HG02885 (cell line): ENCODE data around the gene DHRSX.
"Not testable (repeated sequence)": the region's sequence is repeated elsewhere in the genome, so short reads cannot be mapped to it uniquely, and the experiment has no call there.

Experiments used
- ATAC-seq: cut with Tn5 transposase; IDR thresholded peaks from one replicate; pipeline ENCODE4 v1.9.1; 2021; ENCODE audit warnings: mild to moderate bottlenecking; ENCODE audit not compliant: unreplicated experiment, poor library complexity

DHRSX gene

DNA sequence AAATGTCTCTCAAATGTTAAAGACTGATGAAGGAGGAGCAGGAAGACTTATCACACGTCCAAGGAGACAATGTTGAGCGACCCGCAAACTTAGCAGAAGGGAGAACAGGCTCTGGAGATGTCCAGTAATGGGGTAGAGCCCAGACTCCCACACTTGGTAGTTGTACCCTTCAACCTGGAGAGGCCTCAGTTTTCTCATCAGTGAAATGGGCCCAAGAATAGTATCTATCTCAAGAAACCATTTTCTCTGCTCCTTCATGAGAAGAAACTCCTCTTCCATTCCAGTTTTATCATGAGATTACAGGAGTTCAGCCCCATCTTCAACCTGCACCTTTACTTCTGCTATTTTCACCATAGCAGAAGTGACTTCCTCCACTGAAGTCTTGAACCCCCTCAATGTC lies 169.9 kb downstream of the DHRSX start:
- no peak for ATAC-seq

GRCh38 chrX:2330487-2330886 lies 170.3 kb downstream of the DHRSX start:
- no peak for ATAC-seq

- no peak for ATAC-seq
Observed at GRCh38 chrX:2327423-2327822, 173.4 kb downstream of the DHRSX start.

- ATAC-seq = no peak
Observed at GRCh38 chrX:2325076-2325784, 175.5 kb downstream of the DHRSX start.

GRCh38 chrX:2324151-2324550 lies 176.6 kb downstream of the DHRSX start:
- no peak for ATAC-seq

DNA sequence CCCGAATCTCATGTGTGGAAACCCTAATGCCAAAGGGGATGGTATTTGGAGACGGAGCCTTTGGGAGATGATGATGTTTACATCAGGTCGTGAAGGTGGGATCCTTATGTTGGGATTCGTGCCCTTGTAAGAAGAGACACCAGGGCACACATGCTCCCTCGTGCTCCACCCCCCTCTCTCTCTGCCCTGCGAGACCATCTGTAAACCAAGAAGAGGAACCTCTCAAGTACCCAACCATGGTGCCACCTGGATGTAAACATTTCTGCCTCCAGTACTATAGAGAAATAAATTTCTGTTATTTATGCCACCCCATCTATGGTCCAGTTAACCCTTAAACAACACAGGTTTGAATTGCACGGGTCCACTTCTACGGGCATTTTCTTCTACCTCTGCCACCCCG lies 179.4 kb downstream of the DHRSX start:
- no peak for ATAC-seq

- no peak for ATAC-seq
Observed at GRCh38 chrX:2320580-2321327, 180.0 kb downstream of the DHRSX start.

DNA sequence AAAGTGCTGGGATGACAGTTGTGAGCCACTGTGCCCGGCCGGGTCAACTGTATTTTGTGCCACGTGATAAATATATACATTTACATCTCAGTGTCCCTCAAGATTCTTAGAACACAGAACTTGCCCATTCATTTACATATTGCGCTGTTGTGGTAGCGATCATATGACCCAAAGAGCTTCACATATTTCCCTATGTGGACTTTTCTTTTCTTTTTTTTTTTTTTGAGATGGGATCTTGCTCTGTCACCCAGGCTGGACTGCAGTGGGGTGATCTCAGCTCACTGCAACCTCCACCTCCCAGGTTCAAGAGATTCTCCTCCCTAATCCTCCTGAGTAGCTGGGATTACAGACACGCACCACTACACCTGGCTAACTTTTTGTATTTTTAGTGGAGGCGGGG lies 180.7 kb downstream of the DHRSX start:
- ATAC-seq = no peak

- ATAC-seq = no peak
Observed at GRCh38 chrX:2318371-2318770, 182.4 kb downstream of the DHRSX start.

DNA sequence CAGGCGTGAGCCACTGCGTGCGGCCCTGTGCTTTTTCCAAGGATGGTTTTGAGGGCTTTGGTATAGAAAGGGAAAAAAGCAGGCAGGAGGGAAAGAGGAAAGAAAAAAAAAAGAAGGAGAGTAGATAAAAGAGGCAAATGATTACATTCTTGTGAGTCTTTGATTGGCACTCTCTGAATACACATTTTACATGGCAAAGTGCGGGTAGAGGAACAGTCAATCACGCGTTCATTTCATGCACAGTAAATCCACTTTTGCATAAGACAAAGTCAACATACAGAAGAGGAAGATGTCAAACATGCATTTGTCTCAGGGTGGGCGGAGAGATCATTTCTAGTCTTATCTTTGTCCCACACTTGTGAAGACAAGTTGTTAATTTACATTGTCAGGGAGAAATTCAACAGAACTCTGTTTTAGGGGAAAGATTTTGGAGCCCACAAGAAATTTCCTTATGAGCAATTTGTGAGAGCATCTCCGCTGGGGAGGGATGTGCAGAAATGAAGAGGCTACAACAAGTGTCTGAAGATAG lies 183.2 kb downstream of the DHRSX start:
- ATAC-seq = no peak

GRCh38 chrX:2316534-2316933 lies 184.2 kb downstream of the DHRSX start:
- ATAC-seq = no peak

- ATAC-seq = no peak
Observed at GRCh38 chrX:2315434-2315833, 185.3 kb downstream of the DHRSX start.

- ATAC-seq = no peak
Observed at GRCh38 chrX:2314831-2315365, 185.9 kb downstream of the DHRSX start.

- no peak for ATAC-seq
Observed at GRCh38 chrX:2313864-2314640, 186.7 kb downstream of the DHRSX start.

DNA sequence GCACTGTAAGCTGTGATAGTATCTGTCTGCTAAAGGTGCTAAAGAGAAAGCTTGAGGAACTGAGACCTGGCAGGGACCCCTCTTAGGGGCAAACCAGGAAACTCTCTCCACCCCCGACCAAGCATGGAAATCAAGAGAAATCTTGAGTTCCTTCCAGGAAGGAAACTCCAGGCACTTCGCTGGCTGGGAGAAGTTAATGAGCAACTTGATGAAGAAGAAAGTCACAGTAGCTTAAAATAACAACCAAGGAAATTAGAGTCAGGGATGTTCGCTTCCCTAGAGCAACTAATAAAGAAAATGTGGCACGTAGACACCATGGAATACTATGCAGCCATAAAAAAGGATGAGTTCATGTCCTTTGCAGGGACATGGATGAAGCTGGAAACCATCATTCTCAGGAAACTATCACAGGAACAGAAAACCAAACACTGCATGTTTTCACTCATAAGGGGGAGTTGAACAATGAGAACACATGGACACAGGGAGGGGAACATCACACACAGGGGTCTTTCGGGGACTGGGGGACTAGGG lies 188.7 kb downstream of the DHRSX start:
- ATAC-seq = not testable (repeated sequence)

- no peak for ATAC-seq
Observed at GRCh38 chrX:2311501-2311900, 189.3 kb downstream of the DHRSX start.

DNA sequence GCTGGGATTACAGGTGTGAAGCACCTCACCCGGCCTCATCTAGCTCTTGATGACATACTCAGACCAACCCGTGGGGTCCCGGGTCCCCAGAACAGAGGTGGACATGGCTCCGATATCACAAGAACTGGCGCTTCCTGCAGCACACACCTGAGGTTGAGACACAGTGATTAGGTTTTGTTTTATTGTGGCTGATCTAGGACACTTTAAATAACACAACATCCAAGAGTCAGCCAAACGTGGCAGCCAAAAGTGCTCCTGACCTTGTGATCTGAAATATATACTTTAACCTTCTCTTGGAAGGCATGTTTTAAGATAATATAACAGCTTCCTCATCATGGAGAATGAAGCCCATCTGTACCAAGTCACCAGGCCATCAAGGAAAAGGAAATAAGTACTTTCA lies 198.9 kb downstream of the DHRSX start:
- ATAC-seq = no peak

DNA sequence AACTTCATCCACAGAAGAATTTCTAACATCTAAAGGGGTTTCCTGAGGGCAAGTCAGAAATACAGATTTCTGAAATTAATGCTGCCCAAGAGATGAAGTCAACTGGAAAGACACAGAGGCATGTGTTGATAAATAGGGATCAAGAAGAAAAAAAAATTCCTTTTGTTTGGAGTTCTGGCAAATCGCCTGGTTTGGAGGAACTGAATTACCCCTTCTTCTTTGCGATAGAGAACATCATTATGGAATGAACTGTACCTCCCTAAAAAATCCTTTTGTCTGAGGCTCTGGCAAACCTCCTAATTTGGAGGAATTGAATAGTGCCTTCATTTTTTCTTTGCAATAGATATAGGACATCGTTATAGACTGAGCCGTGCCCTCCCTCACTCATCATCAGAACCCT lies 200.9 kb downstream of the DHRSX start:
- no peak for ATAC-seq

DNA sequence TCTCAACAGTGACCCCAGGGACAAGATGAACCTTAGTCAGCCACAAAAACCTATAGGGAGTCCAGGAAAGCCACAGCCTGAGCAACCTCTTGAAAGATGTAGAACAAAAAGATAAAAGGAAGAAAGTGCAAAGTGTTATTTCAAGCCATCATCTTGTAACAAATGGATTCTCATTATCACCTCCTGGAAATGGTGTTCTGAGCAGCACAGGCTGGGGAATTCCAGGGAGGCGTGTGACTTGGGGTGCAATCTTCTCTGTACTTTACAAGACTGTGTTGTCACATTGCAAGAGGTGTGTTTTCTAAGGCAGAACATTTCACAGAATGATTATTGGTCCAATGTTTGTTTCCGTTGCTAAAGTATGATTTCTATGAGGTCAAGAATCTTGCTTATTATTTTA lies 214.0 kb downstream of the DHRSX start:
- no peak for ATAC-seq

GRCh38 chrX:2284601-2285000 lies 216.2 kb downstream of the DHRSX start:
- ATAC-seq = no peak
